NCI-H2196 (cell line): ENCODE data around the gene PCK1.

Source experiments
- DNase-seq: peaks from one replicate; lab custom pipeline; 2025; ENCODE audit not compliant: unreplicated experiment; lab: John Stamatoyannopoulos, UW

PCK1 gene

DNA sequence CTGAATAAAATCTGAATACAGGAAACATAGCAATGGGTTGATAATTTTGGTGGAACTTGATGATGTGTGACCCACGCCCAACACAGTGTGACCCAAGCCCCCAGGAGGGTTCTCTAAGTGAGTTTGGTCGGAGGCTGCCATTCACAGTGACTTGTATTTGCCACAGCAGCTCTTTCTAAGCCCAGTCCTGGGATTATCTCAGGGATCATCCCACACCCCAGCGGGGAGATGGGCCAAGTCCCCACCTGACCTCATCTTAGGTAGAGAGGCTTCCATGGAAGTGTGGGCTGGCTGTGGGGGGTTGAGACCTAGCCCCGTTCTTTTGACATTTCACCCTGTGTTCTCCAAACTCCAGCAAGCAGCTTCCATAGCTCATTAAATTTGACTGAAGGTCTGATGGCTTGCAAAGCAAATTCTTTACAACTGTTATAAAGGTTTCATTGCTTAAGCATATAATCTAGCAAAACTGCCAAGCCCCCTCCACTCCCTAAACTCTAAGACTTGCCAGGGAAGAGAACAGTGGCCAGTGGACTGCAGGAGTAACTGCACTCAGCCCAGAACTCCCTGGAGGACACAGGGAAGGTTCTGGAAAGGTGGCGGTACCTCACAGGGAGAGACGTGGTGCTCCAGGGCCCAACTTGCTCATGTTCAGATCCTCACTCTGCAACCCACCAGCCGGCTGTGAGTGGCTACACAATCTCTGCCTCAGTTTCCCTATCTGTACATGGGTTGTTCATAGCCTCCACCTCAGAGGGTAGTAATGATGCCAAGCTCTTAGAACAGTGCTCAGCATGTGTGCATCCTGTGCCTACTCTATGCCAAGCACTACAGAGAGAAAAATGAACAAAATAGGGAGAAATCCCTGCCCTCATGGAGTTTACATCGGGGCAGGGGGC lies 1.0 kb upstream of the PCK1 start:
- DNase-seq = no peak

DNA sequence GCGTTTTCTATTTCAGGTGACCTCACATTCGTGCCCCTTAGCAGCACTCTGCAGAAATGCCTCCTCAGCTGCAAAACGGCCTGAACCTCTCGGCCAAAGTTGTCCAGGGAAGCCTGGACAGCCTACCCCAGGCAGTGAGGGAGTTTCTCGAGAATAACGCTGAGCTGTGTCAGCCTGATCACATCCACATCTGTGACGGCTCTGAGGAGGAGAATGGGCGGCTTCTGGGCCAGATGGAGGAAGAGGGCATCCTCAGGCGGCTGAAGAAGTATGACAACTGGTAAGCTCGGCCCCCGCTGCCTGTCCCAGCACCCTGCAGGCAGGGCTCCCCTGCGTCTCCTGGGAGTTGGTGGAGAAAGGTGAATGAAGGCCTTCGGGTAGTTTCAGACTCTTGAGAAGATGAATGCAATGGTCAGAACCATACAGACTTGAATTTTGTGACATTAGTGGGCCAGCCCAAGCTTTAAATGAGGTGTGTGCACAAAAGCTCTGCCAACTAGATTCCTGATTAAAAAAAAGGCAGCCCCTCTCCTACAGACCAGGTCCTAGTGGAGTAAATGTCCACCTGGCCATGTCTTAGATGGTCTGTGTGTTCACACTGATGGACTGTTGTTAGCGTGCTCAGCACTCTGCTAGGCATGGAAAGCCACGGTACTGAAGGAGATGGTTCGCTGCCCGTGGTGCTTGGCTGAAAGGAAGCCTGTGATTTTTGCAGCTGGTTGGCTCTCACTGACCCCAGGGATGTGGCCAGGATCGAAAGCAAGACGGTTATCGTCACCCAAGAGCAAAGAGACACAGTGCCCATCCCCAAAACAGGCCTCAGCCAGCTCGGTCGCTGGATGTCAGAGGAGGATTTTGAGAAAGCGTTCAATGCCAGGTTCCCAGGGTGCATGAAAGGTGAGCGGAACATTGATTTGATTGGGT lies 708 bp downstream of the PCK1 start:
- DNase-seq = no peak

DNA sequence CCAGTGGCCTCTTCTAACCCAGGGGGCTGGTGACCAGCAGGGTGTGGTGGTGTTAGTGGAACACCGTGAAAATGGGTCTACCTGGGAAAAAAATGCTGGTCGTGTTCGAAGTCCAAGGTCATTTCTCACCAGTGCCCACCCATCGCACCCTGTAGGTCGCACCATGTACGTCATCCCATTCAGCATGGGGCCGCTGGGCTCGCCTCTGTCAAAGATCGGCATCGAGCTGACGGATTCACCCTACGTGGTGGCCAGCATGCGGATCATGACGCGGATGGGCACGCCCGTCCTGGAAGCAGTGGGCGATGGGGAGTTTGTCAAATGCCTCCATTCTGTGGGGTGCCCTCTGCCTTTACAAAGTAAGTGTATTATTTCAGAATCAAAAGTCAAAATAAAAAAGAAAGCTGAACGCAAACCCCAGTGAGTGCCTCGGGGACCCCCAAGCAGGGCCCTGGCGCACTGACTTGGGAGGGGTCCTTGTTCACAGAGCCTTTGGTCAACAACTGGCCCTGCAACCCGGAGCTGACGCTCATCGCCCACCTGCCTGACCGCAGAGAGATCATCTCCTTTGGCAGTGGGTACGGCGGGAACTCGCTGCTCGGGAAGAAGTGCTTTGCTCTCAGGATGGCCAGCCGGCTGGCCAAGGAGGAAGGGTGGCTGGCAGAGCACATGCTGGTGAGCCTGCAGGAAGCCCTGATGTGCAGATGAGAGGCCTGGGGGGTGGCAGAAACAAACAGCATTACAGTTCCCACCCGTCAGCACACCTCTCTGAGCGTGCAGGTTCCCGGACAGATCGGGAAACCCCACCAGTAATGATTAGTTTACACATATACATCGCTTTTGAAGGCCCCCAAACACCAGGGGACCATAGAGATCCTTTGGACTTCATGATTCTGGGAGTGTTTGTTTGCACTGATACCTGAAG lies 1.9 kb downstream of the PCK1 start:
- no peak for DNase-seq

DNA sequence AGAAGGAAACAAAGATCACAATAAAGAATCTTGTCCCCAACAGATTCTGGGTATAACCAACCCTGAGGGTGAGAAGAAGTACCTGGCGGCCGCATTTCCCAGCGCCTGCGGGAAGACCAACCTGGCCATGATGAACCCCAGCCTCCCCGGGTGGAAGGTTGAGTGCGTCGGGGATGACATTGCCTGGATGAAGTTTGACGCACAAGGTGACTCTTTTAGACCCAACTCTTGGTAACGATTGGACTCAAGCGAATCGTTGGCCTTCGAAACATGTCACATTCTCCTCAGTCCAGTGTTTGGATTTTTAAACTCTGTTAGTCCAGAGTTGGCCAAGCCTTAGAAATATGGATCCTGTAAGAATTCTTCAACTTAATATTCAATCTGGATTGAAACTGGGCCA lies 2.6 kb downstream of the PCK1 start:
- DNase-seq = no peak

DNA sequence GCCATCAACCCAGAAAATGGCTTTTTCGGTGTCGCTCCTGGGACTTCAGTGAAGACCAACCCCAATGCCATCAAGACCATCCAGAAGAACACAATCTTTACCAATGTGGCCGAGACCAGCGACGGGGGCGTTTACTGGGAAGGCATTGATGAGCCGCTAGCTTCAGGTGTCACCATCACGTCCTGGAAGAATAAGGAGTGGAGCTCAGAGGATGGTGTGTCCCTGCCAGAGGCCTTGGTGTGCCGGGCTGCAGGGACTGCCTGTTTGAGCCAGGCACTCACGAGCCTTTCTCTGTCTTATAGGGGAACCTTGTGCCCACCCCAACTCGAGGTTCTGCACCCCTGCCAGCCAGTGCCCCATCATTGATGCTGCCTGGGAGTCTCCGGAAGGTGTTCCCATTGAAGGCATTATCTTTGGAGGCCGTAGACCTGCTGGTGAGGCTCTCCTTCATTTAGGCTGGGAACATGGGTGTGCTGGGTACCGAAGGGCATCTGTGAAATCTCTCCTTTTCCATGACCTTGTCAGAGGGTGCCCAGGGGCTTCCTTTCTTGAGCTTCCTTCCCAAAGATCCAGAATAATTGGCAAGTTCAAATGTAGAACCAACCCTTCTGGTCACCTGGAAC lies 3.4 kb downstream of the PCK1 start:
- DNase-seq = no peak

DNA sequence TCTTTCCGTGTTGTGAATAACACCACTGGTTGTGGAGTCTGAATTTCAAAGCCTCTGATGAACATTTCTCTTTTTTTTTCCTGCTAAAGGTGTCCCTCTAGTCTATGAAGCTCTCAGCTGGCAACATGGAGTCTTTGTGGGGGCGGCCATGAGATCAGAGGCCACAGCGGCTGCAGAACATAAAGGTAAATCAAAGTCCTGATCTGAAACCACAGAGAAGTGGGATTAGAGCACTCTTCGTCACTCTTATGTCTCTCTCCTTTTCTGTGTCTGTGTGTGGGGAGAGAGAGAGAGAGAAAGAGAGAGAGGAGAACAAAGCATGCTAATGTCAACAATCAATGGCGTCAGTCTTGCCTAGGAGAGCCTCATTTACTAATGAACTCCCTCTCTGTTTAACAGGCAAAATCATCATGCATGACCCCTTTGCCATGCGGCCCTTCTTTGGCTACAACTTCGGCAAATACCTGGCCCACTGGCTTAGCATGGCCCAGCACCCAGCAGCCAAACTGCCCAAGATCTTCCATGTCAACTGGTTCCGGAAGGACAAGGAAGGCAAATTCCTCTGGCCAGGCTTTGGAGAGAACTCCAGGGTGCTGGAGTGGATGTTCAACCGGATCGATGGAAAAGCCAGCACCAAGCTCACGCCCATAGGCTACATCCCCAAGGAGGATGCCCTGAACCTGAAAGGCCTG lies 4.2 kb downstream of the PCK1 start:
- no peak for DNase-seq

DNA sequence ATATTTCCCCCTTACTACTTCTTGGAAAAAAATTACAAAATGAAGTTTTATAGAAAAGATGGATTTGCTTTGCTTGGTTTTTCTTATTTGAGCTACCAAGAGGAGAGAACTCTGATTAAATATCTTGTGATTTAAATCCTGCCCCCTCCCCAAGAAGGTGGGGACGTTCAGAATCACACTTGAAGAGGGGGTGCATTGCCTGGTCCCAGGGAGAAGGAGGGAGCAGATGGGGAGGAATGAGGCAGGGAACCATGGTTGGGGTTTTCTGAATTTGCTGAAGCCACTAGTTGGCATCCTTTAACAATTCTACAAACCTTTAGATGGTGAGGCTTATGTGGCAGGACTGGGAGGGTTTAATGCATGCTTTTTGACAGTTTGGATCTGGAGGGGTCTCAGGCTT lies 5.5 kb downstream of the PCK1 start:
- no peak for DNase-seq

DNA sequence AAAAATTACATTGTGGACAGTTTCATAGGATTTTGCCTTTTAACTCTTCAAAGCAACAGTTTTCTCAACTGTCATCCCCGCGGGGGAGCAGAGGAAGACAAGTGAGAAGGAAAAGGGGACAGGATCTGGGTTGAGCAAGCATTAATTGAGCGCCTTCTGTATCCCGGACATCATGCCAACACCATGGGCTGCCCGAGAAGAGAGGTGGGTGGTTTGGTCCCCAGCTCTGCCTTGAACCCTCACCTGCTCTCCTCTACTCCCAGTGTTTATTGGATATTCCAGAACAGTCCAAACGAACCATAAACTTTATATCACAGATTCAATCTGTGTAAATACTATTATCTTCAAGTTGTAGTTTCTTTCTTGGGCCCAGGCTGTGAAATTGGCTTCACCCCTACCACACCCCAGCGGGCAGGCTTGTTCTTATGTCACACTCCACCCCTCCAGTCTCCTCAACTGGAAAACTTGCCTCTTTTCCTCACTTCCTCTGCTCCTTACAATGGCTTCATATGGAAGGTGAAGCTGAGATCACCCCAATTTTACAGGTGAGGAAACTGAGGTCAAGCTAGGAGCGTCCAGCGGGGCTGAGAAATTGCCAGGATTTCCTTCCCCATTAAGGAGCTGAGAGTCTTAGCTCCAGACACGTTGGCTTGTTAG lies 6.0 kb downstream of the PCK1 start:
- DNase-seq = no peak

DNA sequence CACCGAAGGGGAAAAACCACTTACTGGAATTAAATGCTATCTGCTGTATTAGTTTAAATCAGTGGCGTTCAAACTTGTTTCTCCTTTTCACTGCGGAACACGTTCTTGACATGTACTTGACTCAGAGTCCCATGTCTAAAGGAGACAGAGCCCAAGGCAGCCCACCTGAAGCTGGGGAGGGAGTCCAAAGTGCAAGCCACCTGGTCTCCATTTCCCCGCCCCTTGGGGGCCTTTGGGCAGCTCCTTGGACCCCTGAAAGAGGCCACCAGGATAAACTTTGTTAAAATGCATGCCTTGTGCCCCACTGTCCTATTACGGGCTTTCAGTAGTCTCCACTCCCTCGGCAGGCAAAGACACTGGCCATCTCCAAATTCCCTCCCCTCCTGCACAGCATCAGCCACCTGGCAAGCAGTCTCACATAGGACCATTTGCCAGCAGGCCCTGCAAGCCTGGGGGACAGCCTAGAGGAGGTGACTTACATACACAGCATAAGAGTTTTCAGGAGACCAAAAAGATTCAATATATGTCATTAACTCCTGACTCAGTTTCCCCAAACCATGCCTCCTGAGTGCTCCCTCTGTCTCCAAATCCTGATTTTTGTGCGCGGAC lies 6.7 kb downstream of the PCK1 start:
- no peak for DNase-seq

DNA sequence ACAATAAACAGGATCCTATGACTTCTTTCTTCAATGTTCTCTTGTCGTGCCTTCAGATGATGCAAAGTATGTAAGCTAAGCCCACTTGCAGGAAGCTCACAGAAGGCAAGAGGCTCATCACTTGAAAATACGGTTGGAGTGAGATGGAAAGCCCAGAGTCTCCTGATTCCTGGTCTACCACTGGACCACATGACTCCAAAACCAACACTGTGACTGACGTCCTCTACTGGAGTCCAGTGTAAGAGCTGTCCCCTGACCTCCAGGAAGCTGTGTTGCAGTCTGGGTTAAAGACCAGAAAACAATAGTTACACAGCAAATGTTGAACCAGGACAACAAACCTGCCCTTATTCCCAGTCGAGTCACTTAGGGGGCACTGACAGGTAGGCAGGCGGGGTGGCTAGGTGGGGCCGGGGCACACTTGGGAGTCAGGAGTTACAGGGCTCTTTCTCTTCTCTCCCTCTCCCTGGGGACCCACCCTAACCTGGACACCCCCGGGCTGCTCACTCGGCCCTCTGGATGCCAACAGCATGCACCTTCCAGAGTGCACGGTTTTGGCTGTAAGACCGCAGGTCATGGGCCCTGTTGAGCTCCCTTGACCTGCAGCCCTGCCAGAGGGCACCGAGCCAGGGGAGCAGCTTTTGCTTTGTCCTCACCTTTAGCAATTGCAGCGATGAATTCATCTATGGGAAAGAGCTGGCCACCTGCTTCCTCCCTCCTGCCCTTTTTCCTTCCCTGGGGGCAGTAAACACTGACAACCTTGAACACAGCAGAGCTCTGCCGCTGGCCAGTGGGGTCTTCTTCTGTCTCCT lies 7.4 kb downstream of the PCK1 start:
- DNase-seq = peak; percentile 51

DNA sequence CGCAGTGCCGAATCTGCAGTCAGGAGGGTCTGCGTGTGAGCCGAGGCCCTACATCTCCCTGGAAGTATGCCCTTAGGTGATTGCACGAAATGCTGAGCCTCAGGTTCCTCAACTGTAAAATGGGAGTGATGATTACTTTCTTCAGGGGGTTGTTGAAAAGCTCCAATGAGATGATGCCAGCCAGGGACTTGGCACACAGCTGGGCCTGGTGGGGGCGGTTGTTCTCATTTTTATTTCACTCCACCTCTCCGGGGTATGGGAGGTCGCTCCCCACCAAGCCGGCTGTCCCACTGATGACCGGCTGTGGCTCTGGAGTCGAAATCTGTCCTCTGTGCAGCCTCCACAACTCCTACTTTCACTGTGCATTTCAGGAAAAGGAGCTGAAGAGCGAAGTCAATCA lies 8.1 kb downstream of the PCK1 start:
- no peak for DNase-seq

DNA sequence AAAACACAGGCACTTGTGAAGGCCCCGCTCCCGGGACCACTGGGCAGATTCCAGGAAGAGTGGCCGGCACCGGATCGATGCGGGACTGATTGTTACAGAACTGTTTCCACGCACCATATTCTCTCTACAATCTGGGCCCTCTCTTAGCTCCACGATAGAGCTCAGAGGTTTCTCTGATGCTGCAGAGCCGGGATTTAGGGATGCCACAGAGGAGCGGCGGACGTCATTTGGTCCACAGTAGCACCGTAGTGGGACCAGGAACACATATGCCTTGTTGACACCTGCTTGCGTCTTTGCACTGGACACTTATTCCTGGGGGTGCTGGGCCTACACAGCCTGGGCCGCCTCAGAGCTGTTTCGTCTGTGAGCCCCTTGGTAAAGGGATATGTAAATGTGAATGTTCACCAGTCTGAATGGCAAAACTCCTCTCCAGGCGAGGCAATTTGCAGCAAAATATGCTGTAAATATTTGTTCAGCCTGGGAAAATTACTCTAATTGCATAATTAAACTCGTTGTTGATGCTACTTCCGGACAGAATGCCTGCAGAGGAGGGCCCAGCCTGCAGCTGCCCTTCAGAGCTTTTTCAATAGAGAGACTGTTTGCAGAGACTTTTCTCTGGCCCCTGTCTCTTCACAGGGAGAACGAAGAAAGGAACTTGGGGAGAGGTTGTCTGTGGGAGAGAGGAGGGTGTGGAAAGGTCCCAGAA lies 9.4 kb downstream of the PCK1 start:
- DNase-seq = peak; percentile 13

DNA sequence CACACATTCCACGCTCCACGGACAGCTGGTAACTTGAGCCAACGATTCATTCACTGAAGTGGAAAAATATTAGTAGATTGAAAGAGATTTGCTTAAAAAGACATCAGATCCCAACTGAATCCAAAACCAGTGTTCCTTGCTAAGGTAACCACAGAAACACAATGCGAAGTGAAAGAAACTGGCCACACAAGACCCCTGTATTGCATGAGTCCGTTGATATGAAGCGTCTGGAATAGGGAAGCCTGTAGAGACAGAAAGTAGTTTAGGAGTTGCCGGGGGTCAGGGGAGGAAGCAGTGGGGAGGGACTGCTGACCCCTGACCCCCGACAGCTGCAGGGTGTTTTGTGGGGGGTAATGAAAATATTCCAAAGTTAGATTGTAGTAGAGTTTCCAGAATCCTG lies 10.0 kb downstream of the PCK1 start:
- no peak for DNase-seq

DNA sequence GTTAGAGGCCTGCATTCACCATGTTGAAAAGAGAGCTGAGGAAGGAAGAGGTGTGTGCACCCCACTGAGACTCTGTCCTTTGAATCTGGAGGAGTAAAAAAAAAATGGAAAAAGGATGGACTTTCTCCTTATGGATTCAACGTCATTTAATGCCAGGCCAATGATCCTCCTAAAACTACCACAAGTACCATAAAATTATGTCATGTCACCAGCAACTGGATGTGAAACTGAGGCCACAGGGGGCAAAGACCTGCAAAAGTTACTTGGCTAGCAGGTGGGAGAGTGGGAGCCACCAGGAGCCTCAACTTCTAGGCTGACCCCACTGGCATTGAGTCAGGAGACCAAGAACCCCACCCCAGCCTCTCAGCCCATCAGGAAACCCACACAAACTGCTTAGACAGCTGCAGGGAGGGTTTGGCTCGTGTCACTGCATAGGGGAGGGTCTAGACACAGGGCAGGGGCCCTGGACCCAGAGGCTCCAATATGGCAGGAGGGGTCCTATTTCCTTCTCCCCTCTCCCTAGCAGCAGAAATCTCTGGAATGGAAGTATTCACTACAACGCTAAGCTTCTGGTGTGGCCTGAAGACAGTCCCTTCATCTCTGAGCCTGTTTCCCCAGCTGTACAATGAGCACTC lies 11.0 kb downstream of the PCK1 start:
- no peak for DNase-seq

DNA sequence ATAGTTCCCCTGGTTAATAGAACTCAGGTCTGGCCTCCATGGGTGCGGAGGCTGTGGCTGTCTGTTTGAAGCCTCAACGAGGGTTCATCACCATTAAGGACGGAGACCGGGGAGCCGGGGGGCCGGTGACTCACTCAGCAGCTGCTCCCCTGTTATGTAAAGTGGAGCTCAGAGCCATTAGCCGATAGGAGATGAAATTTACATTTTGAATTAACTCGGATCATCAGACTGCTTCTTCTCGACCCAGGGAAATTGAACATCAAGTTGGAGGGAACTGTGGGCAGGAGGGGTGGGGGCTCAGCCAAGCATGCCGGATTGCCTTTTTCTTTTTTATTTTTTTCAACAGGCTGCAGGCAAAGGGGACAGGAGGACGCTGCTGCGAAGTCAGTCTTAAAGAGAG lies 12.3 kb downstream of the PCK1 start:
- DNase-seq = no peak

DNA sequence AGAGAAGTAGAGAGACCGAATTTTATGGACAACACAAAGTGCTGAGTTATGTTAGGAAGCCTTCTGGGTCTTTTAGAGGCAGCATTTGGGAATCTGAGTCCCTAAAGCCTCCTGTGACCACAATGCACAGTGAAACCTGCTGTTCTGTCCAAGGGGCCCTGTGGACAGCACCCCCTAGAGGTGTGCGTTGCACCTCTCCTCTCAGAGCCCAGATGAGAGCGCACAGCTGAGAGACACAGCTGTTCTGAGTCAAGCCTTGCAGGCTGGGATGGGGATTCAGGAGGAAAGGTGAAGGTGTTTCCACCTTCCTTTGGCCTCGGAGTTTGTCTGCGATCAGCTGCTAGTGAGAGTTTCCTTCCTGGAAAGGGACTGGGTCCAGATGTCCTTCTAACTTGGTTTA lies 13.0 kb downstream of the PCK1 start:
- no peak for DNase-seq

DNA sequence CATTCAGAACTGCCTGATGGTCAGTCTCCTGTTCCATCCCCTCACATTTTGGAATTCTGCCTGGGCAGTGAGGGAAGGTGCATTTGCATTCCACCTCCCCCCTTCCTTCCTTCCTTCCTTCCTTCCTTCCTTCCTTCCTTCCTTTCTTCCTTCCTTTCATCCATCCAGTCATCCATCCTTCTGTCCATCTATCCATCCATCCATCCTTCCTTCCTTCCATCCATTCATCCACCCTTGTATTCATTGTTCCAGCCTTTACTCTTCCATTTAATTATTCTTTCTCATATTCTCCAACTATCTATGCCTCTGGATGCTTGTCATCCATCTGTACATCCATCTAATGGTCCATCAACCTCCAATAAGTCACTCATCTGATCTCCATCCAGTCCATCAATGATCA lies 14.0 kb downstream of the PCK1 start:
- DNase-seq = no peak
